Measurements from ENCODE around the gene KCNJ14.

The KCNJ14 gene

GRCh38 chr19:48444936-48445200, 10.5 kb upstream of the KCNJ14 start:
- H3K4me3 ChIP-seq (ENCODE audit: insufficient read depth, low read length, poor library complexity, severe bottlenecking) = peak overlapping the region; percentile 91
- H3K9ac ChIP-seq (ENCODE audit: low read length) = peak overlapping the region; percentile 87
- peaks cover 26% of the 10 kb centered on the region for H3K79me2 ChIP-seq (ENCODE audit: insufficient read depth, low read length)
- no peaks in the 10 kb centered on the region for H3K9me2 ChIP-seq (replicated peaks; ENCODE audit: insufficient read depth, low read length)
- no peaks in the 10 kb centered on the region for H4K20me1 ChIP-seq (ENCODE audit: low read depth, low read length)
- no peaks in the 10 kb centered on the region for H3K9me3 ChIP-seq (ENCODE audit: insufficient read depth, low read length)
- H3K27me3 ChIP-seq (ENCODE audit: low read length) = no peaks in the 10 kb centered on the region
- H3K27ac ChIP-seq (ENCODE audit: low read depth, low read length) = peak overlapping the region; percentile 68
- H3F3A ChIP-seq (ENCODE audit: insufficient read depth) = no peaks in the 10 kb centered on the region
- TF ChIP-seq CTCF (IDR thresholded peaks at IDR 0.05; ENCODE audit: insufficient read depth, low read length, poor library complexity, severe bottlenecking) (no peak), EZH2phosphoT487 (conservative IDR thresholded peaks at IDR 0.05; ENCODE audit: low read length) (no peak)
- peak overlapping the region; percentile 96 for H3K4me2 ChIP-seq (ENCODE audit: low read depth, low read length, poor library complexity, severe bottlenecking)
- peak overlapping the region; percentile 97 for H2AFZ ChIP-seq (ENCODE audit: low read depth, low read length, severe bottlenecking)
- 0 out of 2 replicates have a peak, but pooled peaks cover 10% of the 10 kb centered on the region for H3K36me3 ChIP-seq (ENCODE audit: low read length)

GRCh38 chr19:48445256-48445605, 10.1 kb upstream of the KCNJ14 start:
- H3K27ac ChIP-seq (ENCODE audit: low read depth, low read length) = peak overlapping the region; percentile 68
- H3K9me3 ChIP-seq (ENCODE audit: insufficient read depth, low read length) = no peaks in the 10 kb centered on the region
- peak overlapping the region; percentile 97 for H2AFZ ChIP-seq (ENCODE audit: low read depth, low read length, severe bottlenecking)
- no peaks in the 10 kb centered on the region for H3K9me2 ChIP-seq (replicated peaks; ENCODE audit: insufficient read depth, low read length)
- no peaks in the 10 kb centered on the region for H3K27me3 ChIP-seq (ENCODE audit: low read length)
- TF ChIP-seq CTCF (IDR thresholded peaks at IDR 0.05; ENCODE audit: insufficient read depth, low read length, poor library complexity, severe bottlenecking) (peak; percentile 41), EZH2phosphoT487 (conservative IDR thresholded peaks at IDR 0.05; ENCODE audit: low read length) (no peak)
- H3F3A ChIP-seq (ENCODE audit: insufficient read depth) = no peaks in the 10 kb centered on the region
- peak overlapping the region; percentile 91 for H3K4me3 ChIP-seq (ENCODE audit: insufficient read depth, low read length, poor library complexity, severe bottlenecking)
- H3K9ac ChIP-seq (ENCODE audit: low read length) = peak overlapping the region; percentile 87
- H4K20me1 ChIP-seq (ENCODE audit: low read depth, low read length) = no peaks in the 10 kb centered on the region
- H3K4me2 ChIP-seq (ENCODE audit: low read depth, low read length, poor library complexity, severe bottlenecking) = peak overlapping the region; percentile 96
- peaks cover 26% of the 10 kb centered on the region for H3K79me2 ChIP-seq (ENCODE audit: insufficient read depth, low read length)
- H3K36me3 ChIP-seq (ENCODE audit: low read length) = 0 out of 2 replicates have a peak, but pooled peaks cover 10% of the 10 kb centered on the region

- peak within 1 kb of the TSS; percentile 97 for H2AFZ ChIP-seq (ENCODE audit: low read depth, low read length, severe bottlenecking)
- H3K36me3 ChIP-seq (ENCODE audit: low read length) = 0 out of 2 replicates have a peak, but pooled peaks cover 10% of the 10 kb centered on the region
- peak within 1 kb of the TSS; percentile 68 for H3K27ac ChIP-seq (ENCODE audit: low read depth, low read length)
- TF ChIP-seq CTCF (IDR thresholded peaks at IDR 0.05; ENCODE audit: insufficient read depth, low read length, poor library complexity, severe bottlenecking) (peak; percentile 11), EZH2phosphoT487 (conservative IDR thresholded peaks at IDR 0.05; ENCODE audit: low read length) (no peak)
- H3K9me3 ChIP-seq (ENCODE audit: insufficient read depth, low read length) = no peaks in the 10 kb centered on the region
- no peaks in the 10 kb centered on the region for H4K20me1 ChIP-seq (ENCODE audit: low read depth, low read length)
- H3F3A ChIP-seq (ENCODE audit: insufficient read depth) = no peaks in the 10 kb centered on the region
- H3K4me3 ChIP-seq (ENCODE audit: insufficient read depth, low read length, poor library complexity, severe bottlenecking) = peak within 1 kb of the TSS; percentile 91
- H3K4me2 ChIP-seq (ENCODE audit: low read depth, low read length, poor library complexity, severe bottlenecking) = peak within 1 kb of the TSS; percentile 96
- peaks cover 26% of the 10 kb centered on the region for H3K79me2 ChIP-seq (ENCODE audit: insufficient read depth, low read length)
- H3K9me2 ChIP-seq (replicated peaks; ENCODE audit: insufficient read depth, low read length) = no peaks in the 10 kb centered on the region
- H3K9ac ChIP-seq (ENCODE audit: low read length) = peak within 1 kb of the TSS; percentile 87
- H3K27me3 ChIP-seq (ENCODE audit: low read length) = no peaks in the 10 kb centered on the region
Observed at GRCh38 chr19:48445606-48446481, 9.5 kb upstream of the KCNJ14 start, which contains the start of gene GRWD1. Gene GRWD1, plus strand, starts transcription at chr19:48445983. Its CDS starts 23 bp downstream, at chr19:48446006.

Measured in SU-DHL-6 (cell line).